ENCODE measurements around the gene NPRL2. TPM values are rescaled to one million over a fixed set of nuclear protein-coding genes. Genes with fewer than 3 reads are reported as not detected.
A peak's percentile ranks its signal among the peaks of the same experiment; 100 is the strongest.

NPRL2 gene
- total RNA-seq, 1 donor from 2014 or later = 23.3 TPM

DNA sequence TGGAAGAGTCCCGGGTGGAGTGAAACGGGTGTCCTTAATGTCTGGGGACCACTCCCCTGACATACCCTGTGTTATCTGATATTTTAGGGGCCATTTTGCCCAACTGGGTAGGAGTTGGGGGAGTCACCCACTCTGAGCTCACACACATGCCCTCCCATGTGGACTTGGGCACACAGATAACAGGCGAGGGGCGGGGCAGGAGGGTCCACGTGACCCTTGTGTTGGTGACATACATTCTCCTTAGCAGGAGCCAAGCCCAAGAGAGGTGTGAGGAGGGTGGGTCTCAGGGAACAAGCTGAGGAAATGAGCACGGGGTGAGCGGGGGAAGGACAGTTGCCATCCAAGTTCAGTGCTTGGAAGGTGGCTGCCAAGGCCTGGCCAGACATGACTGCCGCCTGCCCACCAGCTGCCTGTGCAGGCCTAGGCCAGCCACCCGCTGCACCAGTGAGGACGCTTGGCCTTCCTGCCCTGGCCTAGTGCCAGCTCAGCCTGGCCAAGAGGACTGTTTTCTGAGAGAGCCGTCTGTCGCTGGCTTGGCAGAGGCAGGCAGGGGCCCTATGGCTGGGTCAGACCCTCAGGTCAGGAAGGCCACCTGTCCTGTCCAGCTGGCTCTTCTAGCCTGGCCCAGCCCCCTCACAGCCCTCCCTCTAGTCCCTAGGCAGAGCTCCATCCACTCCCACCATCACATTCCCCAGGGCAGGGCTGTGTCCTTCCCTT lies 40.1 kb upstream of the NPRL2 start:
- no peaks in the 10 kb centered on the region for H3K9me3 Mint-ChIP-seq
- TF ChIP-seq, protein P1, sequence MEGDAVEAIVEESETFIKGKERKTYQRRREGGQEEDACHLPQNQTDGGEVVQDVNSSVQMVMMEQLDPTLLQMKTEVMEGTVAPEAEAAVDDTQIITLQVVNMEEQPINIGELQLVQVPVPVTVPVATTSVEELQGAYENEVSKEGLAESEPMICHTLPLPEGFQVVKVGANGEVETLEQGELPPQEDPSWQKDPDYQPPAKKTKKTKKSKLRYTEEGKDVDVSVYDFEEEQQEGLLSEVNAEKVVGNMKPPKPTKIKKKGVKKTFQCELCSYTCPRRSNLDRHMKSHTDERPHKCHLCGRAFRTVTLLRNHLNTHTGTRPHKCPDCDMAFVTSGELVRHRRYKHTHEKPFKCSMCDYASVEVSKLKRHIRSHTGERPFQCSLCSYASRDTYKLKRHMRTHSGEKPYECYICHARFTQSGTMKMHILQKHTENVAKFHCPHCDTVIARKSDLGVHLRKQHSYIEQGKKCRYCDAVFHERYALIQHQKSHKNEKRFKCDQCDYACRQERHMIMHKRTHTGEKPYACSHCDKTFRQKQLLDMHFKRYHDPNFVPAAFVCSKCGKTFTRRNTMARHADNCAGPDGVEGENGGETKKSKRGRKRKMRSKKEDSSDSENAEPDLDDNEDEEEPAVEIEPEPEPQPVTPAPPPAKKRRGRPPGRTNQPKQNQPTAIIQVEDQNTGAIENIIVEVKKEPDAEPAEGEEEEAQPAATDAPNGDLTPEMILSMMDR (IDR thresholded peaks at IDR 0.05; ENCODE audit: unreplicated experiment) = no peak
- H3K27ac Mint-ChIP-seq = no peak overlapping the region
- DNase-seq (ENCODE audit: low spot score in 2 of 2, unreplicated experiment in 2 of 2) = no peak
- no peak overlapping the region for H3K4me3 Mint-ChIP-seq
- no peaks in the 10 kb centered on the region for H3K27me3 Mint-ChIP-seq (ENCODE audit: low read depth)
- no peaks in the 10 kb centered on the region for H3K4me1 Mint-ChIP-seq
- no peaks in the 10 kb centered on the region for H3K36me3 Mint-ChIP-seq

DNA sequence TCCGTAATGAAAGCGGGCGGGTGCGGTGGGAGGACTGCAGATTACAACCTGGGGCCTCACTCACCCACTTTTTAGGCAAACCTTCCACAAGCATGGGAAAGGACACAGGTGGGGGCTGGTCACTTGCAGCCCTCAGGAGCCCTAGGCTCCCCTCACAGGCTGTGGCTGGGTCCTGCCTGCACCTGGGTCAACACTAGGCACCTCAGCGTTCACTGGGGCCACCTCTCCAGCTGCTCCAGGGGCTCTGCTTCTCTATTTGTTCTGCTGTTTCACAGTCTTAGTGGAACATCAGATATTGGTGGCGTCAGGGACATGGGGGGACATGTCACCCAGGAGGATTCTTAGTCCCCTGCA lies 38.8 kb upstream of the NPRL2 start:
- DNase-seq (ENCODE audit: low spot score in 2 of 2, unreplicated experiment in 2 of 2) = no peak
- Mint-ChIP-seq H3K27me3 (ENCODE audit: low read depth) (peaks cover 1% of the 10 kb centered on the region), H3K9me3 (no peaks in the 10 kb centered on the region), H3K4me3 (no peak overlapping the region), H3K4me1 (no peaks in the 10 kb centered on the region), H3K27ac (no peak overlapping the region), H3K36me3 (no peaks in the 10 kb centered on the region)
- TF ChIP-seq, protein P1 (IDR thresholded peaks at IDR 0.05; ENCODE audit: unreplicated experiment) = no peak

DNA sequence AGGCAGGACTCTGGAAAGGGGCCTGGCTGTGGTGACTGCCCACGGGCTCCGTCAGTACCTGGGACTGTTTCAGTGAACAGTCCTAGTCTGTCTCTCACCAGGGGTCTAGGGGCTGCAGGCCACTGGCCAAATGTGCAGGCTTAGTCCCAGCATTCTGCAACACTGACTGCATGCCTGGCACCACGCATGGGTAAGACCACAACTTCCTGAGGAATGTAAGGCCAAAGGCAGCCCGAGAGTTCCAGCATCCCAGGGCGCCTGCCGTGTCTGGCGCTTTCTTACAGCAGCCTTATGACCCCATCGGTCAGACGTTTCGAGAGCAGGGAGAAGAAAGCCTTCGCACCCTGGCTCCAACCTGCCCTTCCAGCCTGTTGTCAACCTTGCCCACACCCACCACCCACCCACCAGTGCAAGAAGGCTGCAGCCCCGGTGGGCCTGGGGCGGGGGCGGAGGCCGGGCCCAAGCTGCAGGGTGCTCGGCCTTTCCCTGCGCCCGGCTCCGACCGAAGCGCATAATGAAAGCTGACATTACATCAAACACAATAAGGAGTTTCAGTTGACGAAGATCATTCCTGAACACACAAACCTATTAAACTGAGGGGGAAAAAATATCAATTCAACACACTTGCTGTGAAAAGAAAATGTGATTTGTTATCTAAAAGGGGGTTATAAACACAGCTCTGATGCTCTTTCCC lies 38.3 kb upstream of the NPRL2 start:
- Mint-ChIP-seq H3K36me3 (no peaks in the 10 kb centered on the region), H3K4me3 (no peak overlapping the region), H3K27me3 (ENCODE audit: low read depth) (peaks cover 1% of the 10 kb centered on the region), H3K9me3 (no peaks in the 10 kb centered on the region), H3K27ac (no peak overlapping the region), H3K4me1 (no peaks in the 10 kb centered on the region)
- no peak for DNase-seq (ENCODE audit: low spot score in 2 of 2, unreplicated experiment in 2 of 2)
- TF ChIP-seq, protein P1 (IDR thresholded peaks at IDR 0.05; ENCODE audit: unreplicated experiment) = no peak

DNA sequence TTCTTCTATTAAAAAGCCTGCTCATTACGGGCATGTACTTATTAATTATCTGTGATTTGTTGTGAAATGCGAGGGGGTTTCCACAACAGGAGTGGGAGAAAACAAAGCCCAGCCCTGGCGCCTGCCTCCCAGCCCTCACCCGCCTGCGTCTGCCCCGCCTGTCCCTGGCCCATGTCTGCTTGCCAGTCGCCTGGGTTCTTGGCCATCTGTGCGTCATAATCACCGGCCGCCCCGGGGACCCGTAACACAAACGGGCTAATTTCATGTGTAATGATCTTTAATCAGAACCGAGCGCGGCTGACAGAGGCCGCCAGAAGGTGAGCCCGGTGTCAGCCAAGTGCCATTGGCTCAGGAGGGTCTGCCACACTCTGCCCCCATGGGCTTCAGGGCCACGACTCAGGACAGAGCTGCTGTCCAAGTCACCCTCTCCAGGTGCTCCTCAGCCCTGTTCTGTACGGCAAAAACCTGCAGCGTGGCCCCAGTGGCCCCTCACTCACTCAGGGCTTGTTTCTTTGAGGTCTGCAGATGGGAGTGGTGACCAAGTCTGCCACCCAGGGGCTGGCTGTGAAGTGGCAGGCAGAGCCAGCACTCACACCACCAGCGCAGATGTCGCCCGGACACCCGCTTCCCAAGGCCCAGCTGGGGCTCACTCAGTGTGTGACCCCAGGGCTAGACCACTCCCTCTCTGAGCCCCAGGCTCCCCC lies 37.6 kb upstream of the NPRL2 start:
- Mint-ChIP-seq H3K9me3 (no peaks in the 10 kb centered on the region), H3K27me3 (ENCODE audit: low read depth) (peaks cover 4% of the 10 kb centered on the region), H3K27ac (no peak overlapping the region), H3K4me1 (no peaks in the 10 kb centered on the region), H3K4me3 (no peak overlapping the region), H3K36me3 (no peaks in the 10 kb centered on the region)
- TF ChIP-seq, protein P1 (IDR thresholded peaks at IDR 0.05; ENCODE audit: unreplicated experiment) = peak; percentile 26
- DNase-seq (ENCODE audit: low spot score in 2 of 2, unreplicated experiment in 2 of 2) = no peak

DNA sequence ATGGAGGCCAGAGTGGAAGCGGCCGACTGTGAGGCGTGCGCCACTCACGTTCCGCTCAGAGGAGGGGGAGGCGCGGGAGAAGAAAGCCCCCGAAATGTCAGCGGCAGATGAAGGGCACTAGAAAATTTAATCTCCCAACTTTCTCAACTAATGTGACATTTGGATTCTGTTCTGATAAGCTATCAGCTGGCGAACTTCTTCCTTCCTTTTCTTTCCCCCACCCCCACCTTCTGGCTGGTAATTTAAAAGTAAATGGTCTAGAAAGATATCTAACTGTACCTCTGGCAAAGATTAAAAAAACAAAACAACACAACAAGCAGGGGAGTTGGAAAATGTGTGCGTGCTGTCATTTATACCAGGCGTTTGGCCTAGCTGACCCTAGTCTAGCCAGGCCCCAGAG lies 35.2 kb upstream of the NPRL2 start:
- DNase-seq (ENCODE audit: low spot score in 2 of 2, unreplicated experiment in 2 of 2) = no peak
- H3K4me3 Mint-ChIP-seq = no peak overlapping the region
- no peaks in the 10 kb centered on the region for H3K36me3 Mint-ChIP-seq
- peaks cover 4% of the 10 kb centered on the region for H3K27me3 Mint-ChIP-seq (ENCODE audit: low read depth)
- H3K9me3 Mint-ChIP-seq = no peaks in the 10 kb centered on the region
- no peak overlapping the region for H3K27ac Mint-ChIP-seq
- H3K4me1 Mint-ChIP-seq = peaks cover 15% of the 10 kb centered on the region
- TF ChIP-seq, protein P1 (IDR thresholded peaks at IDR 0.05; ENCODE audit: unreplicated experiment) = no peak

All from mesothelial cell of epicardium (in vitro differentiated cells).